ENCODE measurements around the gene CBLIF.
A peak's percentile ranks its signal among the peaks of the same experiment; 100 is the strongest.
"Not testable (repeated sequence)": the region's sequence is repeated elsewhere in the genome, so short reads cannot be mapped to it uniquely, and the experiment has no call there.

Gene CBLIF

DNA sequence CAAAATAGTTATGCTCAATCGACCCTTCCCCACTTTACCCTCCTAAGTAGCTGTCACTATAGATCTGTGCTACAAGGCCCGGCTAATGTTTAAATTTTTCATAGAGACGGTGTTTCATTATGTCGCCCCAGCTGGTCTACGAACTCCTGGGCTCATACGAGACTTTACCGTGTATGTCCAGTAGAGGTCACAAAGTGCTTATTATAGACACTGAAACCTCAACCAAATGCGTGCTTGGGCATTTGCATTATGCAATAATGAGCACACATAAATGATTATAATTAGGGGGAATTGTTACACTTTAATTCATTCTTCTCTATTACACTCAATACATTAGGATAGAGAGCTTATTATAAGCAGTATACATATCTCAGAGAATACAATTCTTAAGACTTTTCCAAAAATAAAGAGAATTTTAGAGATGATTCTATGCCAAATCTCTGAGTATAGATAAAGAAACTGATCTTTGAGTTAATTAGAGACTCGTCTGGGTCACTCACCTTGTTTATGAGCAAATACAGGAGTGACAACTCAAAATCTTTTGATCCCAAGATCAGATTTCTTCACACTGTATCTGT lies 22.2 kb downstream of the CBLIF start:
- no peaks in the 10 kb centered on the region for H3K79me2 ChIP-seq (ENCODE audit: insufficient read depth, low read length)
- H3K4me3 ChIP-seq (ENCODE audit: low read depth in 1 of 2, low read length in 2 of 2), result no peak overlapping the region
- H3K27ac ChIP-seq (ENCODE audit: low read length), result no peak overlapping the region
- H3K9me3 ChIP-seq (ENCODE audit: insufficient read depth, low read length, severe bottlenecking), result no peaks in the 10 kb centered on the region
- peak; percentile 37 for DNase-seq
- no peaks in the 10 kb centered on the region for H3K36me3 ChIP-seq (ENCODE audit: insufficient read depth, low read length)
- no peak overlapping the region for H3K4me2 ChIP-seq (ENCODE audit: insufficient read depth, low read length)
- H3K9ac ChIP-seq (ENCODE audit: low read depth, low read length), result no peak overlapping the region
- peaks cover 23% of the 10 kb centered on the region for H3K4me1 ChIP-seq (ENCODE audit: insufficient read depth, low read length)
- H4K20me1 ChIP-seq (ENCODE audit: insufficient read depth, low read length), result no peaks in the 10 kb centered on the region
- peak; percentile 50; the same call in 2 of the 3 replicates for ATAC-seq (ENCODE audit: insufficient read depth, low read depth)
- no peak overlapping the region for H2AFZ ChIP-seq (ENCODE audit: low read depth, low read length)
- H3K27me3 ChIP-seq (ENCODE audit: insufficient read depth, low read length, poor library complexity), result no peaks in the 10 kb centered on the region
- TF ChIP-seq, protein P1, sequence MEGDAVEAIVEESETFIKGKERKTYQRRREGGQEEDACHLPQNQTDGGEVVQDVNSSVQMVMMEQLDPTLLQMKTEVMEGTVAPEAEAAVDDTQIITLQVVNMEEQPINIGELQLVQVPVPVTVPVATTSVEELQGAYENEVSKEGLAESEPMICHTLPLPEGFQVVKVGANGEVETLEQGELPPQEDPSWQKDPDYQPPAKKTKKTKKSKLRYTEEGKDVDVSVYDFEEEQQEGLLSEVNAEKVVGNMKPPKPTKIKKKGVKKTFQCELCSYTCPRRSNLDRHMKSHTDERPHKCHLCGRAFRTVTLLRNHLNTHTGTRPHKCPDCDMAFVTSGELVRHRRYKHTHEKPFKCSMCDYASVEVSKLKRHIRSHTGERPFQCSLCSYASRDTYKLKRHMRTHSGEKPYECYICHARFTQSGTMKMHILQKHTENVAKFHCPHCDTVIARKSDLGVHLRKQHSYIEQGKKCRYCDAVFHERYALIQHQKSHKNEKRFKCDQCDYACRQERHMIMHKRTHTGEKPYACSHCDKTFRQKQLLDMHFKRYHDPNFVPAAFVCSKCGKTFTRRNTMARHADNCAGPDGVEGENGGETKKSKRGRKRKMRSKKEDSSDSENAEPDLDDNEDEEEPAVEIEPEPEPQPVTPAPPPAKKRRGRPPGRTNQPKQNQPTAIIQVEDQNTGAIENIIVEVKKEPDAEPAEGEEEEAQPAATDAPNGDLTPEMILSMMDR (IDR thresholded peaks at IDR 0.05; ENCODE audit: borderline replicate concordance, extremely low read depth, low read length, poor library complexity, severe bottlenecking), result peak; percentile 72
- TF ChIP-seq EZH2 (IDR thresholded peaks at IDR 0.05; ENCODE audit: borderline replicate concordance, low read depth, low read length, severe bottlenecking), result no peak

GRCh38 chr11:59818572-59818971 lies 26.7 kb downstream of the CBLIF start:
- no peaks in the 10 kb centered on the region for H3K9me3 ChIP-seq (ENCODE audit: insufficient read depth, low read length, severe bottlenecking)
- H4K20me1 ChIP-seq (ENCODE audit: insufficient read depth, low read length), result no peaks in the 10 kb centered on the region
- no peaks in the 10 kb centered on the region for H3K27me3 ChIP-seq (ENCODE audit: insufficient read depth, low read length, poor library complexity)
- peak overlapping the region; percentile 42 for H3K9ac ChIP-seq (ENCODE audit: low read depth, low read length)
- DNase-seq (peak; percentile 58), ATAC-seq (ENCODE audit: insufficient read depth, low read depth) (peak; percentile 85)
- peak overlapping the region; percentile 99 for H3K27ac ChIP-seq (ENCODE audit: low read length)
- no peak overlapping the region for H3K4me3 ChIP-seq (ENCODE audit: low read depth in 1 of 2, low read length in 2 of 2)
- no peaks in the 10 kb centered on the region for H3K79me2 ChIP-seq (ENCODE audit: insufficient read depth, low read length)
- peak overlapping the region; percentile 59; the same call in 1 of the 2 replicates for H2AFZ ChIP-seq (ENCODE audit: low read depth, low read length)
- H3K4me2 ChIP-seq (ENCODE audit: insufficient read depth, low read length), result peak overlapping the region; percentile 40
- H3K4me1 ChIP-seq (ENCODE audit: insufficient read depth, low read length), result peaks cover 54% of the 10 kb centered on the region
- H3K36me3 ChIP-seq (ENCODE audit: insufficient read depth, low read length), result no peaks in the 10 kb centered on the region
- no peak for TF ChIP-seq EZH2 (IDR thresholded peaks at IDR 0.05; ENCODE audit: borderline replicate concordance, low read depth, low read length, severe bottlenecking)
- TF ChIP-seq, protein P1 (IDR thresholded peaks at IDR 0.05; ENCODE audit: borderline replicate concordance, extremely low read depth, low read length, poor library complexity, severe bottlenecking), result no peak

- not testable (repeated sequence) for H3K79me2 ChIP-seq (ENCODE audit: insufficient read depth, low read length); H3K27ac ChIP-seq (ENCODE audit: low read length); ATAC-seq (ENCODE audit: insufficient read depth, low read depth); DNase-seq; H3K9ac ChIP-seq (ENCODE audit: low read depth, low read length); H3K4me3 ChIP-seq (ENCODE audit: low read depth in 1 of 2, low read length in 2 of 2); H3K4me2 ChIP-seq (ENCODE audit: insufficient read depth, low read length); H2AFZ ChIP-seq (ENCODE audit: low read depth, low read length); H4K20me1 ChIP-seq (ENCODE audit: insufficient read depth, low read length); H3K27me3 ChIP-seq (ENCODE audit: insufficient read depth, low read length, poor library complexity); H3K9me3 ChIP-seq (ENCODE audit: insufficient read depth, low read length, severe bottlenecking); H3K36me3 ChIP-seq (ENCODE audit: insufficient read depth, low read length)
- peaks cover 63% of the 10 kb centered on the region for H3K4me1 ChIP-seq (ENCODE audit: insufficient read depth, low read length)
Measured at GRCh38 chr11:59816434-59816833, 28.9 kb downstream of the CBLIF start.

GRCh38 chr11:59815754-59816153 lies 29.5 kb downstream of the CBLIF start:
- H3K9me3 ChIP-seq (ENCODE audit: insufficient read depth, low read length, severe bottlenecking), result peaks cover 2% of the 10 kb centered on the region
- H3K4me1 ChIP-seq (ENCODE audit: insufficient read depth, low read length), result peaks cover 70% of the 10 kb centered on the region
- no peak overlapping the region for H2AFZ ChIP-seq (ENCODE audit: low read depth, low read length)
- no peaks in the 10 kb centered on the region for H4K20me1 ChIP-seq (ENCODE audit: insufficient read depth, low read length)
- ATAC-seq (ENCODE audit: insufficient read depth, low read depth) (no peak), DNase-seq (no peak)
- H3K27ac ChIP-seq (ENCODE audit: low read length), result no peak overlapping the region
- TF ChIP-seq, protein P1 (IDR thresholded peaks at IDR 0.05; ENCODE audit: borderline replicate concordance, extremely low read depth, low read length, poor library complexity, severe bottlenecking), result no peak
- no peak for TF ChIP-seq EZH2 (IDR thresholded peaks at IDR 0.05; ENCODE audit: borderline replicate concordance, low read depth, low read length, severe bottlenecking)
- H3K27me3 ChIP-seq (ENCODE audit: insufficient read depth, low read length, poor library complexity), result no peaks in the 10 kb centered on the region
- no peak overlapping the region for H3K9ac ChIP-seq (ENCODE audit: low read depth, low read length)
- no peak overlapping the region for H3K4me2 ChIP-seq (ENCODE audit: insufficient read depth, low read length)
- no peaks in the 10 kb centered on the region for H3K36me3 ChIP-seq (ENCODE audit: insufficient read depth, low read length)
- no peak overlapping the region for H3K4me3 ChIP-seq (ENCODE audit: low read depth in 1 of 2, low read length in 2 of 2)
- peaks cover 5% of the 10 kb centered on the region for H3K79me2 ChIP-seq (ENCODE audit: insufficient read depth, low read length)

All from DND-41 (cell line).